H1 (cell line): ENCODE measurements around the gene ADIPOR2.

ENCODE experiments used
- CEBPB ChIP-seq: IDR thresholded peaks from 2 replicates; pipeline ENCODE4 v1.6.1; 2012; ENCODE audit warnings: low read depth, low read length
- CREB1 ChIP-seq: IDR thresholded peaks from 2 replicates; pipeline ENCODE4 v1.6.1; 2012; ENCODE audit warnings: inconsistent platforms
- CTCF ChIP-seq, 3 experiments: IDR thresholded peaks; 1 replicate in 2 of 3; 2 replicates in 1 of 3; pipeline versions ENCODE4 v1.5.1 to v1.6.1; 2011; ENCODE audit warnings: low read length in 3 of 3, mild to moderate bottlenecking in 3 of 3, inconsistent platforms in 2 of 3, low read depth in 1 of 3, moderate library complexity in 1 of 3; ENCODE audit not compliant: insufficient read depth in 1 of 3; ENCODE audit errors: control extremely low read depth in 1 of 3
- EGR1 ChIP-seq: IDR thresholded peaks from 2 replicates; pipeline ENCODE4 v1.6.1; 2011; ENCODE audit warnings: low read depth, low read length, borderline replicate concordance
- GTF2F1 ChIP-seq: IDR thresholded peaks from 2 replicates; pipeline ENCODE4 v1.6.1; 2012; ENCODE audit warnings: low read depth, low read length, improper control_type of control experiment, borderline replicate concordance
- MAX ChIP-seq: IDR thresholded peaks from 2 replicates; pipeline ENCODE4 v1.6.1; 2012; ENCODE audit warnings: inconsistent platforms
- NRF1 ChIP-seq: IDR thresholded peaks from 2 replicates; pipeline ENCODE4 v1.6.1; 2011; ENCODE audit warnings: mild to moderate bottlenecking, low read depth, low read length, improper control_type of control experiment
- POLR2AphosphoS5 ChIP-seq: IDR thresholded peaks from 2 replicates; pipeline ENCODE4 v1.6.1; 2011; ENCODE audit warnings: low read depth, low read length
- RAD21 ChIP-seq, 2 experiments: IDR thresholded peaks in 1 of 2; conservative IDR thresholded peaks in 1 of 2; 2 replicates each; pipeline ENCODE4 v1.6.1; 2011; ENCODE audit warnings: low read depth in 2 of 2, low read length in 2 of 2, improper control_type of control experiment in 1 of 2, inconsistent platforms in 1 of 2, mild to moderate bottlenecking in 1 of 2, moderate library complexity in 1 of 2
- RFX5 ChIP-seq: IDR thresholded peaks from 2 replicates; pipeline ENCODE4 v1.6.1; 2011; ENCODE audit warnings: low read depth, low read length, improper control_type of control experiment, borderline replicate concordance
- RXRA ChIP-seq: IDR thresholded peaks from 2 replicates; pipeline ENCODE4 v1.6.1; 2011; ENCODE audit warnings: low read depth, mild to moderate bottlenecking, low read length, moderate library complexity; ENCODE audit not compliant: insufficient read depth
- SIN3A ChIP-seq, 2 experiments: IDR thresholded peaks in 1 of 2; conservative IDR thresholded peaks in 1 of 2; 2 replicates each; pipeline ENCODE4 v1.6.1; 2011 to 2012; ENCODE audit warnings: low read length in 2 of 2, improper control_type of control experiment in 1 of 2, low read depth in 1 of 2, mild to moderate bottlenecking in 1 of 2
- YY1 ChIP-seq: IDR thresholded peaks from 2 replicates; pipeline ENCODE4 v1.6.1; 2011; ENCODE audit warnings: low read depth, mild to moderate bottlenecking, low read length

GRCh38 chr12:1799882-1800400 lies 109.1 kb downstream of the ADIPOR2 start:
- TF ChIP-seq POLR2AphosphoS5 = no peak
- no peak for TF ChIP-seq RXRA
- TF ChIP-seq CREB1 = no peak
- TF ChIP-seq CTCF (IDR thresholded peaks at IDR 0.05; ENCODE audit: control extremely low read depth in 1 of 3, insufficient read depth in 1 of 3, low read depth in 1 of 3, low read length in 3 of 3) = no peak
- no peak for TF ChIP-seq NRF1
- no peak for TF ChIP-seq EGR1
- TF ChIP-seq GTF2F1 = no peak
- no peak for TF ChIP-seq YY1
- no peak for TF ChIP-seq RFX5
- TF ChIP-seq SIN3A (conservative IDR thresholded peaks at IDR 0.05 in 1 of 2, IDR thresholded peaks at IDR 0.05 in 1 of 2; ENCODE audit: low read depth in 1 of 2, low read length in 2 of 2) = no peak
- TF ChIP-seq MAX = no peak
- TF ChIP-seq RAD21 (IDR thresholded peaks at IDR 0.05 in 1 of 2, conservative IDR thresholded peaks at IDR 0.05 in 1 of 2; ENCODE audit: low read depth in 2 of 2, low read length in 2 of 2) = no peak
- no peak for TF ChIP-seq CEBPB
